Mammary epithelial cell (primary cell): Measurements from ENCODE around the gene SLC38A3.

ENCODE experiments used
- CTCF ChIP-seq, 2 donors: IDR thresholded peaks in 1 of 2; conservative IDR thresholded peaks in 1 of 2; 2 replicates each; pipeline ENCODE4 v1.5.1; 2011 to 2012; ENCODE audit warnings: inconsistent platforms in 2 of 2, low read length in 2 of 2, mild to moderate bottlenecking in 2 of 2, control low read depth in 1 of 2, low read depth in 1 of 2; ENCODE audit not compliant: insufficient read depth in 1 of 2; ENCODE audit errors: extremely low read depth in 1 of 2
- EZH2 ChIP-seq: IDR thresholded peaks from 2 replicates; pipeline ENCODE4 v1.6.1; 2012; ENCODE audit warnings: low read length, inconsistent platforms, borderline replicate concordance

- TF ChIP-seq CTCF (conservative IDR thresholded peaks at IDR 0.05 in 1 of 2, IDR thresholded peaks at IDR 0.05 in 1 of 2; ENCODE audit: extremely low read depth in 1 of 2, insufficient read depth in 1 of 2, low read depth in 1 of 2, low read length in 2 of 2) = no peak
- no peak for TF ChIP-seq EZH2
These were observed 12.9 kb upstream of the SLC38A3 start for GRCh38 chr3:50192124-50192523.
